Measurements from ENCODE around the gene GNAT1.

- TF ChIP-seq, protein P1, sequence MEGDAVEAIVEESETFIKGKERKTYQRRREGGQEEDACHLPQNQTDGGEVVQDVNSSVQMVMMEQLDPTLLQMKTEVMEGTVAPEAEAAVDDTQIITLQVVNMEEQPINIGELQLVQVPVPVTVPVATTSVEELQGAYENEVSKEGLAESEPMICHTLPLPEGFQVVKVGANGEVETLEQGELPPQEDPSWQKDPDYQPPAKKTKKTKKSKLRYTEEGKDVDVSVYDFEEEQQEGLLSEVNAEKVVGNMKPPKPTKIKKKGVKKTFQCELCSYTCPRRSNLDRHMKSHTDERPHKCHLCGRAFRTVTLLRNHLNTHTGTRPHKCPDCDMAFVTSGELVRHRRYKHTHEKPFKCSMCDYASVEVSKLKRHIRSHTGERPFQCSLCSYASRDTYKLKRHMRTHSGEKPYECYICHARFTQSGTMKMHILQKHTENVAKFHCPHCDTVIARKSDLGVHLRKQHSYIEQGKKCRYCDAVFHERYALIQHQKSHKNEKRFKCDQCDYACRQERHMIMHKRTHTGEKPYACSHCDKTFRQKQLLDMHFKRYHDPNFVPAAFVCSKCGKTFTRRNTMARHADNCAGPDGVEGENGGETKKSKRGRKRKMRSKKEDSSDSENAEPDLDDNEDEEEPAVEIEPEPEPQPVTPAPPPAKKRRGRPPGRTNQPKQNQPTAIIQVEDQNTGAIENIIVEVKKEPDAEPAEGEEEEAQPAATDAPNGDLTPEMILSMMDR (IDR thresholded peaks at IDR 0.05): no peak
- no peak for TF ChIP-seq ZFX (IDR thresholded peaks at IDR 0.05; ENCODE audit: borderline replicate concordance)
Measured at GRCh38 chr3:50221051-50221410, 29.6 kb downstream of the GNAT1 start.

Measured in 22Rv1 (cell line).